ENCODE results near the gene DNASE1L3. TPM values are rescaled to one million over a fixed set of nuclear protein-coding genes. Genes with fewer than 3 reads are reported as not detected.

Gene DNASE1L3
- total and polyA plus RNA-seq, 2 of the 13 experiments (the other 11 are each of a cell fraction or from before 2014, with no cell fraction given) = 0.86 to 1.7 TPM

GRCh38 chr3:58237238-58237940 is 26.6 kb upstream of the DNASE1L3 start, which contains the start of gene ABHD6 (continued):
- no peak for TF ChIP-seq NCOA1 (CRISPR knock-in tag; IDR thresholded peaks at IDR 0.05)
- TF ChIP-seq, protein P1, sequence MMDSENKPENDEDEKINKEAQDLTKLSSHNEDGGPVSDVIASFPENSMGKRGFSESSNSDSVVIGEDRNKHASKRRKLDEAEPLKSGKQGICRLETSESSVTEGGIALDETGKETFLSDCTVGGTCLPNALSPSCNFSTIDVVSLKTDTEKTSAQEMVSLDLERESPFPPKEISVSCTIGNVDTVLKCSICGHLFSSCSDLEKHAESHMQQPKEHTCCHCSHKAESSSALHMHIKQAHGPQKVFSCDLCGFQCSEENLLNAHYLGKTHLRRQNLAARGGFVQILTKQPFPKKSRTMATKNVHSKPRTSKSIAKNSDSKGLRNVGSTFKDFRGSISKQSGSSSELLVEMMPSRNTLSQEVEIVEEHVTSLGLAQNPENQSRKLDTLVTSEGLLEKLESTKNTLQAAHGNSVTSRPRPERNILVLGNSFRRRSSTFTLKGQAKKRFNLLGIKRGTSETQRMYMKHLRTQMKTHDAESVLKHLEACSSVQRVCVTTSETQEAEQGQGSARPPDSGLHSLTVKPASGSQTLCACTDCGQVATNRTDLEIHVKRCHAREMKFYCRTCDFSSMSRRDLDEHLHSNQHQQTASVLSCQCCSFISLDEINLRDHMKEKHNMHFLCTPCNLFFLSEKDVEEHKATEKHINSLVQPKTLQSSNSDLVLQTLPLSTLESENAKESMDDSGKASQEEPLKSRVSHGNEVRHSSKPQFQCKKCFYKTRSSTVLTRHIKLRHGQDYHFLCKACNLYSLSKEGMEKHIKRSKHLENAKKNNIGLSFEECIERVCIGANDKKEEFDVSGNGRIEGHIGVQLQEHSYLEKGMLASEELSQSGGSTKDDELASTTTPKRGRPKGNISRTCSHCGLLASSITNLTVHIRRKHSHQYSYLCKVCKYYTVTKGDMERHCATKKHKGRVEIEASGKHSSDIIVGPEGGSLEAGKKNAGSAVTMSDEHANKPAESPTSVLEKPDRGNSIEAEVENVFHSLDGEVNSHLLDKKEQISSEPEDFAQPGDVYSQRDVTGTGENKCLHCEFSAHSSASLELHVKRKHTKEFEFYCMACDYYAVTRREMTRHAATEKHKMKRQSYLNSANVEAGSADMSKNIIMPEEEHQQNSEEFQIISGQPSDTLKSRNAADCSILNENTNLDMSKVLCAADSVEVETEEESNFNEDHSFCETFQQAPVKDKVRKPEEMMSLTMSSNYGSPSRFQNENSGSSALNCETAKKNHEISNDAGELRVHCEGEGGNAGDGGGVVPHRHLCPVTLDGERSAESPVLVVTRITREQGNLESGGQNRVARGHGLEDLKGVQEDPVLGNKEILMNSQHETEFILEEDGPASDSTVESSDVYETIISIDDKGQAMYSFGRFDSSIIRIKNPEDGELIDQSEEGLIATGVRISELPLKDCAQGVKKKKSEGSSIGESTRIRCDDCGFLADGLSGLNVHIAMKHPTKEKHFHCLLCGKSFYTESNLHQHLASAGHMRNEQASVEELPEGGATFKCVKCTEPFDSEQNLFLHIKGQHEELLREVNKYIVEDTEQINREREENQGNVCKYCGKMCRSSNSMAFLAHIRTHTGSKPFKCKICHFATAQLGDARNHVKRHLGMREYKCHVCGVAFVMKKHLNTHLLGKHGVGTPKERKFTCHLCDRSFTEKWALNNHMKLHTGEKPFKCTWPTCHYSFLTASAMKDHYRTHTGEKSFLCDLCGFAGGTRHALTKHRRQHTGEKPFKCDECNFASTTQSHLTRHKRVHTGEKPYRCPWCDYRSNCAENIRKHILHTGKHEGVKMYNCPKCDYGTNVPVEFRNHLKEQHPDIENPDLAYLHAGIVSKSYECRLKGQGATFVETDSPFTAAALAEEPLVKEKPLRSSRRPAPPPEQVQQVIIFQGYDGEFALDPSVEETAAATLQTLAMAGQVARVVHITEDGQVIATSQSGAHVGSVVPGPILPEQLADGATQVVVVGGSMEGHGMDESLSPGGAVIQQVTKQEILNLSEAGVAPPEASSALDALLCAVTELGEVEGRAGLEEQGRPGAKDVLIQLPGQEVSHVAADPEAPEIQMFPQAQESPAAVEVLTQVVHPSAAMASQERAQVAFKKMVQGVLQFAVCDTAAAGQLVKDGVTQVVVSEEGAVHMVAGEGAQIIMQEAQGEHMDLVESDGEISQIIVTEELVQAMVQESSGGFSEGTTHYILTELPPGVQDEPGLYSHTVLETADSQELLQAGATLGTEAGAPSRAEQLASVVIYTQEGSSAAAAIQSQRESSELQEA (CRISPR knock-in tag; IDR thresholded peaks at IDR 0.05; ENCODE audit: not compliant biosample characterization) = no peak
- no peak for TF ChIP-seq SNAI1 (CRISPR knock-in tag; IDR thresholded peaks at IDR 0.05; ENCODE audit: borderline replicate concordance)
- TF ChIP-seq ZNF292 (CRISPR knock-in tag; IDR thresholded peaks at IDR 0.05; ENCODE audit: borderline replicate concordance, low read depth) = no peak
- TF ChIP-seq, protein P2, sequence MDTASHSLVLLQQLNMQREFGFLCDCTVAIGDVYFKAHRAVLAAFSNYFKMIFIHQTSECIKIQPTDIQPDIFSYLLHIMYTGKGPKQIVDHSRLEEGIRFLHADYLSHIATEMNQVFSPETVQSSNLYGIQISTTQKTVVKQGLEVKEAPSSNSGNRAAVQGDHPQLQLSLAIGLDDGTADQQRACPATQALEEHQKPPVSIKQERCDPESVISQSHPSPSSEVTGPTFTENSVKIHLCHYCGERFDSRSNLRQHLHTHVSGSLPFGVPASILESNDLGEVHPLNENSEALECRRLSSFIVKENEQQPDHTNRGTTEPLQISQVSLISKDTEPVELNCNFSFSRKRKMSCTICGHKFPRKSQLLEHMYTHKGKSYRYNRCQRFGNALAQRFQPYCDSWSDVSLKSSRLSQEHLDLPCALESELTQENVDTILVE (CRISPR knock-in tag; IDR thresholded peaks at IDR 0.05) = no peak
- TF ChIP-seq, protein P3, sequence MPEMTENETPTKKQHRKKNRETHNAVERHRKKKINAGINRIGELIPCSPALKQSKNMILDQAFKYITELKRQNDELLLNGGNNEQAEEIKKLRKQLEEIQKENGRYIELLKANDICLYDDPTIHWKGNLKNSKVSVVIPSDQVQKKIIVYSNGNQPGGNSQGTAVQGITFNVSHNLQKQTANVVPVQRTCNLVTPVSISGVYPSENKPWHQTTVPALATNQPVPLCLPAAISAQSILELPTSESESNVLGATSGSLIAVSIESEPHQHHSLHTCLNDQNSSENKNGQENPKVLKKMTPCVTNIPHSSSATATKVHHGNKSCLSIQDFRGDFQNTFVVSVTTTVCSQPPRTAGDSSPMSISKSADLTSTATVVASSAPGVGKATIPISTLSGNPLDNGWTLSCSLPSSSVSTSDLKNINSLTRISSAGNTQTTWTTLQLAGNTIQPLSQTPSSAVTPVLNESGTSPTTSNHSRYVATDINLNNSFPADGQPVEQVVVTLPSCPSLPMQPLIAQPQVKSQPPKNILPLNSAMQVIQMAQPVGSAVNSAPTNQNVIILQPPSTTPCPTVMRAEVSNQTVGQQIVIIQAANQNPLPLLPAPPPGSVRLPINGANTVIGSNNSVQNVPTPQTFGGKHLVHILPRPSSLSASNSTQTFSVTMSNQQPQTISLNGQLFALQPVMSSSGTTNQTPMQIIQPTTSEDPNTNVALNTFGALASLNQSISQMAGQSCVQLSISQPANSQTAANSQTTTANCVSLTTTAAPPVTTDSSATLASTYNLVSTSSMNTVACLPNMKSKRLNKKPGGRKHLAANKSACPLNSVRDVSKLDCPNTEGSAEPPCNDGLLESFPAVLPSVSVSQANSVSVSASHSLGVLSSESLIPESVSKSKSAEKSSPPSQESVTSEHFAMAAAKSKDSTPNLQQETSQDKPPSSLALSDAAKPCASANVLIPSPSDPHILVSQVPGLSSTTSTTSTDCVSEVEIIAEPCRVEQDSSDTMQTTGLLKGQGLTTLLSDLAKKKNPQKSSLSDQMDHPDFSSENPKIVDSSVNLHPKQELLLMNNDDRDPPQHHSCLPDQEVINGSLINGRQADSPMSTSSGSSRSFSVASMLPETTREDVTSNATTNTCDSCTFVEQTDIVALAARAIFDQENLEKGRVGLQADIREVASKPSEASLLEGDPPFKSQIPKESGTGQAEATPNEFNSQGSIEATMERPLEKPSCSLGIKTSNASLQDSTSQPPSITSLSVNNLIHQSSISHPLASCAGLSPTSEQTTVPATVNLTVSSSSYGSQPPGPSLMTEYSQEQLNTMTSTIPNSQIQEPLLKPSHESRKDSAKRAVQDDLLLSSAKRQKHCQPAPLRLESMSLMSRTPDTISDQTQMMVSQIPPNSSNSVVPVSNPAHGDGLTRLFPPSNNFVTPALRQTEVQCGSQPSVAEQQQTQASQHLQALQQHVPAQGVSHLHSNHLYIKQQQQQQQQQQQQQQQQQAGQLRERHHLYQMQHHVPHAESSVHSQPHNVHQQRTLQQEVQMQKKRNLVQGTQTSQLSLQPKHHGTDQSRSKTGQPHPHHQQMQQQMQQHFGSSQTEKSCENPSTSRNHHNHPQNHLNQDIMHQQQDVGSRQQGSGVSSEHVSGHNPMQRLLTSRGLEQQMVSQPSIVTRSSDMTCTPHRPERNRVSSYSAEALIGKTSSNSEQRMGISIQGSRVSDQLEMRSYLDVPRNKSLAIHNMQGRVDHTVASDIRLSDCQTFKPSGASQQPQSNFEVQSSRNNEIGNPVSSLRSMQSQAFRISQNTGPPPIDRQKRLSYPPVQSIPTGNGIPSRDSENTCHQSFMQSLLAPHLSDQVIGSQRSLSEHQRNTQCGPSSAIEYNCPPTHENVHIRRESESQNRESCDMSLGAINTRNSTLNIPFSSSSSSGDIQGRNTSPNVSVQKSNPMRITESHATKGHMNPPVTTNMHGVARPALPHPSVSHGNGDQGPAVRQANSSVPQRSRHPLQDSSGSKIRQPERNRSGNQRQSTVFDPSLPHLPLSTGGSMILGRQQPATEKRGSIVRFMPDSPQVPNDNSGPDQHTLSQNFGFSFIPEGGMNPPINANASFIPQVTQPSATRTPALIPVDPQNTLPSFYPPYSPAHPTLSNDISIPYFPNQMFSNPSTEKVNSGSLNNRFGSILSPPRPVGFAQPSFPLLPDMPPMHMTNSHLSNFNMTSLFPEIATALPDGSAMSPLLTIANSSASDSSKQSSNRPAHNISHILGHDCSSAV (CRISPR knock-in tag; IDR thresholded peaks at IDR 0.05; ENCODE audit: borderline replicate concordance) = no peak
- peak; percentile 50 for TF ChIP-seq ZFX (CRISPR knock-in tag; IDR thresholded peaks at IDR 0.05; ENCODE audit: low read depth)
- no peak for TF ChIP-seq ZNF678 (CRISPR knock-in tag; IDR thresholded peaks at IDR 0.05)
- no peak for TF ChIP-seq ZNF234 (CRISPR knock-in tag; conservative IDR thresholded peaks at IDR 0.05)
- no peak for TF ChIP-seq POLR2AphosphoS2 (IDR thresholded peaks at IDR 0.05; ENCODE audit: low read depth, low read length)
- TF ChIP-seq KDM1A (CRISPR knock-in tag; IDR thresholded peaks at IDR 0.05) = no peak
